Activated CD4-positive, alpha-beta T cell treated with anti-CD3 and anti-CD28 coated beads, Interleukin-10, Interleukin-2, amounts not matched to agents 100 ng/mL and 50 ng/mL, durations not matched to agents 16 hours and 8 hours (primary cell): ENCODE data around the gene RALGAPB.

ENCODE experiments used
- DNase-seq: peaks from one replicate; pipeline ENCODE4 v3.0.0-alpha.2; 2020

Gene RALGAPB

DNA sequence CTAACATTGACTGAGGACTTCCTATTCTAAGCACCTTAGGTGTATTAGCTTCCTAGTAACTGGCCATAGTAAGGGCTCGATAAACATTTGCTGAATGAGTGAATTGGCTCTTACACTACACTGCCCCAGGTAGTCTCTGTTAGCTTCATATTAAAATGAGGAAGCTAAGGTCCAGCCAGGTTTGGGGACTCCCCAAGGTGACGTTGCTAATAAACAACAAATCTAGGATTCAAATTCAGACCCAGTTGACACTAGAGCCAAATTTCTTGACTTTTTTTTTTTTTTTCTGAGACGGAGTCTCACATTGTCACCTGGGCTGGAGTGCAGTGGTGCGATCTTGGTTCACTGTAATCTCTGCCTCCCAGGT, 145.2 kb downstream of the RALGAPB start:
- no peak for DNase-seq

DNA sequence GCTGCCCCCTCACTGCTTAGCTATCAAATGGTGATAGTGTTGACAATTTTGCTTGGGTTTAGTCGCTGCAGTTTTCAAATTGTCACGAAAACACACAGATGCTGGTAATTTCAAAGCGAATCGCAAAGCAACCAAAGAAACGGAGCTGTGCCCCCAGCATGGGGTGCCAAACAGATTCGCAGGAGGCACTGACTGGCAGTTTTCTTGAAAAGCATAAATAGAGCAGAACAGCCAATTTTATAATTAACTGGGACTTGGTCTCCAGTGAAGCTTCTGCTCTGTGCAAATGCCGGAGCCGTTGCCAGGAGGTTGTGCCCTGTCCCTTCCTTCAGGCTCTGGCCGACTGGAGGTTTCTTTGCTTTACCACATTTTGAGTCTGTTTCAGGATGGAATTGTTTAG, 147.8 kb downstream of the RALGAPB start:
- no peak for DNase-seq

DNA sequence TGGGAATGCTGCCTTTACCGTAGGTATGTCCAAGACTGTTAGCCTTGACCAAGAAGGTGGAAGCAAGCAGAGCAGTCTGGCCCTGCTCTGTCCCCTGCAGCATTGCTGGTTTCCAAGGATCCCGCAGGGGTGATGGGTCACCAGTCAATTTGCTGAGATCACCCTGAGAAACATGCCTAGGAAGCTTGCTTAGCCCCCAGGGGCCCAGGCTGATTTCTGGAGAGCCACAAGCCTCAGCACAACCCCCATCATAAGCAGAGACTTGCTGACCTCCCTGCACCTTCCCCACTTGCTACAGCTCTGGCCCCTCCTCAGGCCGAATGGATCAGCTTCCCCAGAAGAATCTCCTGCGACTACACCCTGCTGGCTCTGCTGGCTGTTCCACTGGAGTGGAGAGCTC, 150.4 kb downstream of the RALGAPB start:
- DNase-seq, result no peak

DNA sequence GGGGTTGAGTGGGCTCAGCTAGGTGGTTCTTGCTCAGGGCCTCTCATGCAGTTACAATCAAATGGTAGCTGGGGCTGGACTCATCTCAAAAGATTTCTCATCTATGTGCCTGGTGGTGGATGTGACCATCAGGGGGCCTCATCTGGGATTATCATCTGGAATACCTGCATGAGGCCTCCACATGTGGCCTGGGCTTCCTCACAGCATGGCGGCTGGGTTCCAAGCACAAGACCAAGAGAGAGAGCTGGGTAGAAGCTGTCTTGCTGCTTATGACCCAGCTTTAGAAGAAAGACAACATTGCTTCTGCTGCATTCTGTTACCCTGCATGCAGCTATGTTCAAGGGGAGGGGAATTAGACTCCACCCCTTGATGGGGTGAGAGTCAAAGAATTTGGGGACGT, 151.4 kb downstream of the RALGAPB start:
- no peak for DNase-seq

DNA sequence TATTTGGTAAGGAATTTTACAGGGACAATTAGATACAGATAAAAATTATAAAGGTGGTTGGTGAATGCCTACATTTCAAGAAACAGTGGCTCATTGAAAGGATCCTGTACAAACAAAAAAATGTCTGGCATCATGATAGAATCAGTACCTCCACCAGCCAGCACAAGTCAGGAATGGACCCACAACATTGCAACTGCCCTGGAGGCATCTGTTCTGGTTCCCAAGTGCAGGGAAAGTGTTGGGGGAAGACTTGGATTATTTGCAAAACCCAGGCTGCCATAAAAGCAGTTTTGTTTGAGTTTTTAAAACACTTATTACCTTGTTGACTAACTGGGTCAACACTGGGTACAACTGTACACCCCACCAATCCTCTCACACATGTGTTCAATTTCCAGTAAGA, 153.3 kb downstream of the RALGAPB start:
- DNase-seq, result no peak

DNA sequence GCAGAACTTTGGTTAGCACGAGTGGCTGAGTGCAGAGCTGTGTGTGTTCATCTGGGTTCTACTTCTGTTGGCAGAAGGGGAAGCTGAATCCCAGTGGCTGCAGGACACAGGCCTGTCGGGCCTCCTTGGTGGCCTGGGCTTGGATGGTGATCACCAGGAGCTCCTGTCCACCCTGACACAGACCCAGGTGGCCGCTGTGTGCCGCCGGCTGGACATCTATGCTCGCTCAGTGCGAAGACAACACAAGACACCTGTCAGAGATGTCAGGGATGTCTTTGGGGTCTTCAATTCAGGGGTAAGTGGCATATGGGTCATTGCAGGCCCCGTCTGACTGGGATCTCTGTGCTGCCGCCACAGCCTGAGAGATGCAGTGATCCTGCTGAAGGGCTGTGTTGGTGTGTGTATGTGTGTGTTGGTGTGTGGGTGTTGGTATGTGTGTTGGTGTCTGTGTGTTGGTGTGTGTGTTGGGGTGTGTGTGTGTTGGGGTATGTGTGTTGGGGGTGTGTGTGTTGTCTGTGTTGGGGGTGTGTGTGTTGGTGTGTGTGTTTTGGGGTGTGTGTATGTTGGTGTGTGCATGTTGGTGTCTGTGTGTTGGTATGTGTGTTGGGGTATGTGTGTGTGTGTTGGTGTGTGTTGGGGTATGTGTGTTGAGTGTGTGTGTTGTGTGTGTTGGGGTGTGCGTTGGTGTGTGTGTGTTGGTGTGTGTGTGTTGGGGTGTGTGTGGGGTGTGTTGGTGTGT, 154.4 kb downstream of the RALGAPB start:
- no peak for DNase-seq
